Chondrocyte (in vitro differentiated cells): Measurements from ENCODE around the gene KRTAP10-12. TPM values are rescaled to one million over a fixed set of nuclear protein-coding genes. Genes with fewer than 3 reads are reported as not detected.
A peak's percentile ranks its signal among the peaks of the same experiment; 100 is the strongest.

ENCODE experiments used
- DNase-seq: peaks from one replicate; pipeline ENCODE4 v3.0.0; 2021; ENCODE audit warnings: mixed read lengths, low spot score
- H3K27ac Mint-ChIP-seq: one replicate; pipeline ENCODE4 v1.8.0; 2021; ENCODE audit warnings: mild to moderate bottlenecking, moderate library complexity, mixed read lengths; ENCODE audit not compliant: unreplicated experiment
- H3K27me3 Mint-ChIP-seq: 2 replicates; pipeline ENCODE4 v1.8.0; 2021; ENCODE audit warnings: low read depth, mixed read lengths
- H3K36me3 Mint-ChIP-seq: 2 replicates; pipeline ENCODE4 v1.8.0; 2021; ENCODE audit warnings: low read depth, mixed read lengths
- H3K4me1 Mint-ChIP-seq: 2 replicates; pipeline ENCODE4 v1.8.0; 2021; ENCODE audit warnings: low read depth, mild to moderate bottlenecking, mixed read lengths
- H3K4me3 Mint-ChIP-seq: one replicate; pipeline ENCODE4 v1.8.0; 2021; ENCODE audit warnings: mild to moderate bottlenecking, moderate library complexity, mixed read lengths; ENCODE audit not compliant: unreplicated experiment
- H3K9me3 Mint-ChIP-seq: 2 replicates; pipeline ENCODE4 v1.8.0; 2021; ENCODE audit warnings: low read depth, mixed read lengths
- total RNA-seq: library from RNA; stranded (reverse); gene quantifications from 3 replicates; pipeline ENCODE4 v1.2.1, GENCODE V29; 2021
- TF ChIP-seq, protein P1 (sequence below): fragments of 200-600 bp; sonication (generic); IDR thresholded peaks from 2 replicates; pipeline ENCODE4 v1.5.0; 2021; ENCODE audit warnings: antibody characterized with exemption, mild to moderate bottlenecking, moderate library complexity

Gene KRTAP10-12
- total RNA-seq, 1 donor from 2014 or later, result not detected

- Mint-ChIP-seq H3K4me1 (no peaks in the 10 kb centered on the region), H3K27ac (no peak overlapping the region), H3K36me3 (no peaks in the 10 kb centered on the region), H3K27me3 (peaks cover 32% of the 10 kb centered on the region), H3K4me3 (no peak overlapping the region), H3K9me3 (no peaks in the 10 kb centered on the region)
- TF ChIP-seq, protein P1, sequence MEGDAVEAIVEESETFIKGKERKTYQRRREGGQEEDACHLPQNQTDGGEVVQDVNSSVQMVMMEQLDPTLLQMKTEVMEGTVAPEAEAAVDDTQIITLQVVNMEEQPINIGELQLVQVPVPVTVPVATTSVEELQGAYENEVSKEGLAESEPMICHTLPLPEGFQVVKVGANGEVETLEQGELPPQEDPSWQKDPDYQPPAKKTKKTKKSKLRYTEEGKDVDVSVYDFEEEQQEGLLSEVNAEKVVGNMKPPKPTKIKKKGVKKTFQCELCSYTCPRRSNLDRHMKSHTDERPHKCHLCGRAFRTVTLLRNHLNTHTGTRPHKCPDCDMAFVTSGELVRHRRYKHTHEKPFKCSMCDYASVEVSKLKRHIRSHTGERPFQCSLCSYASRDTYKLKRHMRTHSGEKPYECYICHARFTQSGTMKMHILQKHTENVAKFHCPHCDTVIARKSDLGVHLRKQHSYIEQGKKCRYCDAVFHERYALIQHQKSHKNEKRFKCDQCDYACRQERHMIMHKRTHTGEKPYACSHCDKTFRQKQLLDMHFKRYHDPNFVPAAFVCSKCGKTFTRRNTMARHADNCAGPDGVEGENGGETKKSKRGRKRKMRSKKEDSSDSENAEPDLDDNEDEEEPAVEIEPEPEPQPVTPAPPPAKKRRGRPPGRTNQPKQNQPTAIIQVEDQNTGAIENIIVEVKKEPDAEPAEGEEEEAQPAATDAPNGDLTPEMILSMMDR, result no peak
- DNase-seq, result no peak
Observed at GRCh38 chr21:44741921-44742320, 44.9 kb downstream of the KRTAP10-12 start.

GRCh38 chr21:44742418-44743153 is 45.6 kb downstream of the KRTAP10-12 start:
- no peak overlapping the region for H3K4me3 Mint-ChIP-seq
- DNase-seq, result no peak
- no peaks in the 10 kb centered on the region for H3K36me3 Mint-ChIP-seq
- H3K27ac Mint-ChIP-seq, result no peak overlapping the region
- no peaks in the 10 kb centered on the region for H3K4me1 Mint-ChIP-seq
- H3K9me3 Mint-ChIP-seq, result no peaks in the 10 kb centered on the region
- peaks cover 31% of the 10 kb centered on the region for H3K27me3 Mint-ChIP-seq
- TF ChIP-seq, protein P1, result peak; percentile 80

Other genes starting within 250 kb of the KRTAP10-12 start
- 3.3 to 8.0 TPM (median 7.4 TPM) in 3 replicates for gene LRRC3, start 241.7 kb upstream of the KRTAP10-12 start, total RNA-seq
- gene KRTAP10-1, start 157.0 kb upstream of the KRTAP10-12 start, total RNA-seq, result not detected in 3 replicates
- not detected in 3 replicates for gene KRTAP10-2, start 145.7 kb upstream of the KRTAP10-12 start, total RNA-seq
- gene KRTAP10-3, start 138.4 kb upstream of the KRTAP10-12 start, total RNA-seq, result not detected in 3 replicates
- not detected in 3 replicates for gene KRTAP10-4, start 123.4 kb upstream of the KRTAP10-12 start, total RNA-seq
- not detected in 3 replicates for gene KRTAP10-5, start 116.6 kb upstream of the KRTAP10-12 start, total RNA-seq
- gene KRTAP10-6, start 104.7 kb upstream of the KRTAP10-12 start, total RNA-seq, result not detected in 3 replicates
- gene KRTAP10-7, start 96.6 kb upstream of the KRTAP10-12 start, total RNA-seq, result not detected in 3 replicates
- gene KRTAP10-8, start 85.1 kb upstream of the KRTAP10-12 start, total RNA-seq, result not detected in 3 replicates
- gene KRTAP10-9, start 70.1 kb upstream of the KRTAP10-12 start, total RNA-seq, result not detected in 3 replicates
- gene KRTAP10-10, start 59.8 kb upstream of the KRTAP10-12 start, total RNA-seq, result not detected in 3 replicates
- gene KRTAP10-11, start 50.8 kb upstream of the KRTAP10-12 start, total RNA-seq, result not detected in 3 replicates
- gene KRTAP12-4, start 42.5 kb upstream of the KRTAP10-12 start, total RNA-seq, result not detected in 3 replicates
- gene KRTAP12-3, start 39.2 kb upstream of the KRTAP10-12 start, total RNA-seq, result not detected in 3 replicates
- not detected in 3 replicates for gene KRTAP12-2, start 30.2 kb upstream of the KRTAP10-12 start, total RNA-seq
- not detected in 3 replicates for gene KRTAP12-1, start 15.0 kb upstream of the KRTAP10-12 start, total RNA-seq
- 0.15 to 0.38 TPM in 2 of 3 replicates, not detected in the other for gene TSPEAR, start 14.4 kb downstream of the KRTAP10-12 start, total RNA-seq
- gene UBE2G2, start 104.6 kb downstream of the KRTAP10-12 start, total RNA-seq, result 48.5 to 75.5 TPM (median 54.8 TPM) in 3 replicates
- 51.3 to 60.3 TPM (median 52.3 TPM) in 3 replicates for gene SUMO3, start 120.9 kb downstream of the KRTAP10-12 start, total RNA-seq
- gene PTTG1IP, start 176.5 kb downstream of the KRTAP10-12 start, total RNA-seq, result 225 to 333 TPM (median 329 TPM) in 3 replicates
- gene ITGB2, start 223.7 kb downstream of the KRTAP10-12 start, total RNA-seq, result 0.15 to 1.4 TPM (median 0.87 TPM) in 3 replicates
- 20.4 to 27.4 TPM (median 24.0 TPM) in 3 replicates for gene SLX9, start 242.9 kb downstream of the KRTAP10-12 start, total RNA-seq